ENCODE measurements around the gene RPRD1B. TPM values are rescaled to one million over a fixed set of nuclear protein-coding genes. Genes with fewer than 3 reads are reported as not detected.
"Not testable (repeated sequence)": the region's sequence is repeated elsewhere in the genome, so short reads cannot be mapped to it uniquely, and the experiment has no call there.

The RPRD1B gene
- total and polyA plus RNA-seq, 2 donors, result 45.0 to 85.2 TPM

DNA sequence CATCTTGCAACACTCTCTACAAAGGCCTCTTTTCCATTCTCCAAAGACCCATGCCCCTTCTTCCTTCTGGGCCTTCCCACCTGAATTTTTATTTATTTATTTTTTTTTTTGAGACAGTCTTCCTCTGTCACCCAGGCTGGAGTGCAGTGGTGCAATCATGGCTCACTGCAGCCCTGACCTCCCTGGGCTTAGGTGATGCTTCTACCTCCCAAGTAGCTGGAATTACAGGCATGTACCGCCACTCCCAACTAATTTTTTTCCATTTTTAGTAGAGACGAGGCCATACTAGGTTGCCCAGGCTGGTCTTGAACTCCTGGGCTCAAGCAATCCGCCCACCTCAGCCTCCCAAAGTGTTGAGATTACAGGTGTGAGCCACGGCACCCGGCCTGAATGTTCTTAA is 24.1 kb upstream of the RPRD1B start:
- not testable (repeated sequence) for DNase-seq (ENCODE audit: extremely low spot score); H3K27ac ChIP-seq (ENCODE audit: low read depth); H3K4me1 ChIP-seq (ENCODE audit: insufficient read depth); H3K36me3 ChIP-seq (ENCODE audit: insufficient read depth); H3K4me3 ChIP-seq (ENCODE audit: low read depth, low read length)
- 98% methylated on average over 5 of the region's 5 CpGs for WGBS

DNA sequence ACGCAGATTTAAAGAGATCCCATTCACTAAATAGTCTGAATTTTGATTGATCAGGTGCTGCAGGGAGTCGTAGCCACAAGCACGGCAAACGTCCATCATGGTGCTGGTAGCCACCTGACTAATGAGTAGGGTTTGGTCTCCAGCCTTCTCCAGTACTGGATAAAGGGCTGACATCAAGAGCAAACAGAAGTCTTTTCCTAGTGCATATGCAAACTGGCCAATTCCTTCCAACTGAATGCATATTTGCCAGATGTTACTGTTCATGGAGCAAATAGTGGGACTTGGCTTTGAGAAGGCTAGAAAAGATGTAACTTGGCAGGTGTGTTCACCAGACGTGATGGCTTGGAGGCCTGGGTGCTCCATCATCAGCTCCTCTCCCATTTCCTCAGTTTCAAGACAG is 21.9 kb upstream of the RPRD1B start:
- H3K4me3 ChIP-seq (ENCODE audit: low read depth, low read length), result no peak overlapping the region
- no peaks in the 10 kb centered on the region for H3K4me1 ChIP-seq (ENCODE audit: insufficient read depth)
- 89% methylated on average over 5 of the region's 5 CpGs for WGBS
- no peak overlapping the region for H3K27ac ChIP-seq (ENCODE audit: low read depth)
- DNase-seq (ENCODE audit: extremely low spot score), result no peak
- H3K36me3 ChIP-seq (ENCODE audit: insufficient read depth), result peaks cover 3% of the 10 kb centered on the region

DNA sequence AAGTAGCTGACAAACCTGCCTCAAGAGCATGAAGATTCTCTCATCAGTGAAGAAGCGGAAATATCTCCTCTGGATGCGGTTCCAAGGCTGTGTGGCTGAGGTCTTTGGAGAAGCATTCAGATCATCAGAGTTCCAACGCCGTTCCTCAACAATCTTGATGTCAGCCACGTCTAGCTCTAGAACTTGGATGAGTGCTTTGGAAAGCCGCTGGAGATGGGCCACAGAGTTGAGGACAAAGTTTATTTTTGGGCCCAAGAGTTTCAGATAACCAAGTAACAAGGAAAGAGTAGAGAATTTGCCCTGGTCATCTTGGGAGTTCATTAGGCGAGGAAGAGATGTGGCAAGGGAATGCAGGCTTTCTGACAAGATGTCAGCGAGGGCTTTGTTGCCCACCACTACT is 21.2 kb upstream of the RPRD1B start:
- Histone ChIP-seq H3K27ac (ENCODE audit: low read depth) (no peak overlapping the region), H3K36me3 (ENCODE audit: insufficient read depth) (peaks cover 3% of the 10 kb centered on the region), H3K4me1 (ENCODE audit: insufficient read depth) (no peaks in the 10 kb centered on the region), H3K4me3 (ENCODE audit: low read depth, low read length) (no peak overlapping the region)
- WGBS, result 97% methylated on average over 8 of the region's 8 CpGs
- DNase-seq (ENCODE audit: extremely low spot score), result no peak

DNA sequence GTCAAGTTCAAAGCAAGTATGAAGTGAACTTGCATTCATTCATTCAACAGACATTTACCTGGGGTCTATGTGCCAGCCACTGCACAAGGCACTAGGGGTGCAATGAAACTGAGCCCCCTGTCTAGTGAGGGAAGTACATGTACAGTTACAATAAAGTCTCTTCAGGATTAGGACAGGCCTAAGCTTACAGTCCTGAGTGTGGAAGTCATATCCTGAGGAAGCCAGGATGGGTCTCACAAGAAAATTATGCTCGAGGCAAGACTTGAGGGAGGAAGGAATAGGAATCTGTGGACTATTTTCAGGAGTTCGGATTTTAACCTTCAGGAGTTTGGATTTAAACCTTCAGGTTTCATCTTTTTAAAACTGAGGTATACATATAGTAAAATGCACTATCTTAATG is 19.7 kb upstream of the RPRD1B start:
- no peak overlapping the region for H3K27ac ChIP-seq (ENCODE audit: low read depth)
- DNase-seq (ENCODE audit: extremely low spot score), result no peak
- 81% methylated on average over 2 of the region's 2 CpGs for WGBS
- H3K36me3 ChIP-seq (ENCODE audit: insufficient read depth), result peaks cover 1% of the 10 kb centered on the region
- no peaks in the 10 kb centered on the region for H3K4me1 ChIP-seq (ENCODE audit: insufficient read depth)
- no peak overlapping the region for H3K4me3 ChIP-seq (ENCODE audit: low read depth, low read length)

DNA sequence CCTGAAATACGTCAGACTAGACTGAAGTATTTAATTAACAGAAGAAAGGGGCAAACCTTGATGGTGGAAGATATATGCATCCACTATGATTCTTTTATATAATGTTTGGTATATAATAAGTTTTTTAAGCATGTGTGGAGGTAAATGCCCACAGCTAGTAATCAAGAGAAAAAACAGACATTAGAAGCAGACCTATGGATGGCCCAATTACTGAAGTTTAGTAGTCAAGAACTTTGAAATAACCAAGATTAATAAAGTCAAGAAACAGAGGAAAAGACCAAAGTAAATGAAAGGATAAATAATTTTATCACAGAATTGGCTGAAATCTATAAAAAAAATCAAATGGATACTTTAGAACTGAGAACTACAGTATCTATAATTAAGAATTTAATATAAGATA is 15.6 kb upstream of the RPRD1B start:
- H3K27ac ChIP-seq (ENCODE audit: low read depth), result no peak overlapping the region
- DNase-seq (ENCODE audit: extremely low spot score), result no peak
- WGBS, result 97% methylated on average over 1 of the region's 1 CpG

DNA sequence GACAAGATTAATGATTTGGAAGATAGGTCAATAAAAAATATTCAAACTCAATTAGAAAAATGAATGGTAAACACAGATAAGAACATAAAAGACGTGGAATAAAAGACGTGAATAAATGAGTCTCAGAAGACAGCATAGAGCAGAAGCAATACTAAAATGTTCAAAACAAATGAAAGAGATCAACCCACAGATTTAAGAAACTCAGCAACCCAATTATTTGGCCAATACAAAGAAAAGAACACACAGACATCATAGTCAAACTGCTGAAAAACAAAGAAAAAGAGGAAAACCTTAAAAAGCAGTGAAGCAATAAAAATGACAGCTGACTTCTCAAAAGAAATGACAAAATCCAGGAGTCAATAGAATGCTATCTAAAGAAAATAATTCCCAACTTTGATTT is 15.2 kb upstream of the RPRD1B start:
- Histone ChIP-seq H3K27ac (ENCODE audit: low read depth) (no peak overlapping the region), H3K36me3 (ENCODE audit: insufficient read depth) (peaks cover 1% of the 10 kb centered on the region), H3K4me1 (ENCODE audit: insufficient read depth) (no peaks in the 10 kb centered on the region), H3K4me3 (ENCODE audit: low read depth, low read length) (no peak overlapping the region)
- no peak for DNase-seq (ENCODE audit: extremely low spot score)
- 98% methylated on average over 2 of the region's 2 CpGs for WGBS

More for the DNA sequence above, 15.6 kb upstream of the RPRD1B start:
- Histone ChIP-seq H3K36me3 (ENCODE audit: insufficient read depth) (peaks cover 1% of the 10 kb centered on the region), H3K4me3 (ENCODE audit: low read depth, low read length) (no peak overlapping the region), H3K4me1 (ENCODE audit: insufficient read depth) (no peaks in the 10 kb centered on the region)

DNA sequence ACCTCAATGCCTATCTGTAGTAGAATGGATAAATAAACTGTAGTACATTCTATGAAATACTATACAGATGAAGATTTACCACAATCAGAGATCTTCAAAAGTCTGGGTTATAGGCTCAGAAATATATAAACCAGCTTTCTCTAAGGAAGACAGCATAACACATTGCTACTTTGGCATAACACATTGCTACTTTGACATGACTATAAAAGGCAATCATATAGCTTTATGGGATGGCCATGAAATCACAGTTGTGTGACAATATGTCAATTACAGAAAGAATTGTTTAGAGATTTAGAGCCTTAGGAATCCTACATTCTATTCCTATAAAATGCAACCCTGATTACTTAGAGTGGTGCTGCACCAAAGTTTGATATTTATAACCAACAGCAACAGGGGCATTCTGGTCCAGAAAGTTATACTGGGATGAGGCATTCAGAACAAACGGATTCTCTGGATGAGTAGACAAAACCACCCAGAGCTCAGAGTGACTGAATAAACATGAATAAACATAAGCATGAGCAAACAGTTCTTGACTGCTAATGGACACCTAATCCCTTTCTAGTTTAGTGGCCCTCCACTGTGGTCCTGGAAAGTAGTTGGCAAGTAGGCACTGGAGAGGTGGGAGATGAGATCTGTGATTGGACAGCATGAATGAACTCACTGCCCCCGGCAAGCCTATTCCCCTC is 12.3 kb upstream of the RPRD1B start:
- DNase-seq (ENCODE audit: extremely low spot score), result no peak
- Histone ChIP-seq H3K4me3 (ENCODE audit: low read depth, low read length) (no peak overlapping the region), H3K27ac (ENCODE audit: low read depth) (no peak overlapping the region), H3K4me1 (ENCODE audit: insufficient read depth) (no peaks in the 10 kb centered on the region), H3K36me3 (ENCODE audit: insufficient read depth) (peaks cover 1% of the 10 kb centered on the region)
- 51% methylated on average over 2 of the region's 2 CpGs for WGBS

DNA sequence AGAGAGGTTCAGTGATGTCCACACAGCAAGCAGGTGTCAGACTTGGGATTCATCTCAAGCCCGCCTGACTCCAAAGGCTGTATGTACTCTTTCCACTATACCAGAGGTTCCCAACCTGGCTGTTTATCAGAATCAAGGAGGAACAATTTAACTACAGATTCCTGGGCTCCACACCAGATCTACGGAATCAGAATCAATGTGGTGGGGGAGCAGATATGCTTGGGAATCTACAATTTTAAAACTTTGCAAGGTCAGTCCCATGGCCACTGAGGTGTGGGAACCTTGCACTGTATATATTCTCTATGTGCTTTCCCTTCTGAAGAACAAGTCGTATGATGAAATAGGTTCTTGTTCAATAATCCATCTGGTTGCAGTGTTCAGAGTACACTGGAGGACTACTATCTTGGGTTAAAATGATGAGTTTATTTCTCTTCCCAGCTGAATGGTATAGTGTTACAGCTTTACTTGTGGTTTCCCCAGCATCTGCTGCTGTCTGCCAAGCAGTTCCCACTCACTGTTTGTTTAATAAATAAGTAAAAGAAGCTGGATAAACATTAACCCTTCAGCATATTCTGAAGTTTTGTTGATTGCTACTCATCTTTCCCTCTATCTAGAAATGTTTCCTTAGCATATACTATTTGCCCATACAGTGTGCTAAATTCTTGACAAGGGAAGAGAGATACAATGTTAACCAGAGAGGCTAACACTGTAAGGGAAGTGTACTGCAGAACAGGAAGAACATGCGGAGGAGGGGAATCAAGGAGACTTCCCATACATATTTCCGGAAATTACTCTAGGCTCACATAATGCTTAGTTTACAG is 10.2 kb upstream of the RPRD1B start:
- Histone ChIP-seq H3K4me1 (ENCODE audit: insufficient read depth) (no peaks in the 10 kb centered on the region), H3K27ac (ENCODE audit: low read depth) (no peak overlapping the region), H3K4me3 (ENCODE audit: low read depth, low read length) (no peak overlapping the region), H3K36me3 (ENCODE audit: insufficient read depth) (no peaks in the 10 kb centered on the region)
- no peak for DNase-seq (ENCODE audit: extremely low spot score)
- 66% methylated on average over 5 of the region's 5 CpGs for WGBS

DNA sequence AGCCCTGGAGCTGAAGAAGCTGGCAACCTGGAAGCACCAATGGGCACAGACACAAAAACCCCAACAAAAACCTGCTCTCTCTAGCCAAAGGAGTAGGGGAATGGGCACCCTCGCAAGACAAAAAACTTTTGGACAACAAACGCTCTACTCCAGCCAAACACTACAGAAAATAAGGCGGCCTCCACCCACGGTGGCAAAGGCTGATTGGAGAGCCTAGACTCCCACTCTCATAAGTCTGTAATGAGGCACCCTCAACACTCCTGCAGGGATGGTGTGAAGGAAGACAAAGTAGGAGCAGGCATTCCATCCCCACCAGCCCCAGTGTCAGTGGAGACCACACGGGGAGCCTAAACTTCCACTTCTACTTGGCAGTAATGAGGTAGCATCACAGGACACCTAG is 9.1 kb upstream of the RPRD1B start:
- Histone ChIP-seq H3K4me1 (ENCODE audit: insufficient read depth) (no peaks in the 10 kb centered on the region), H3K36me3 (ENCODE audit: insufficient read depth) (no peaks in the 10 kb centered on the region), H3K27ac (ENCODE audit: low read depth) (no peak overlapping the region), H3K4me3 (ENCODE audit: low read depth, low read length) (no peak overlapping the region)
- WGBS, result 81% methylated on average over 5 of the region's 5 CpGs
- DNase-seq (ENCODE audit: extremely low spot score), result no peak

DNA sequence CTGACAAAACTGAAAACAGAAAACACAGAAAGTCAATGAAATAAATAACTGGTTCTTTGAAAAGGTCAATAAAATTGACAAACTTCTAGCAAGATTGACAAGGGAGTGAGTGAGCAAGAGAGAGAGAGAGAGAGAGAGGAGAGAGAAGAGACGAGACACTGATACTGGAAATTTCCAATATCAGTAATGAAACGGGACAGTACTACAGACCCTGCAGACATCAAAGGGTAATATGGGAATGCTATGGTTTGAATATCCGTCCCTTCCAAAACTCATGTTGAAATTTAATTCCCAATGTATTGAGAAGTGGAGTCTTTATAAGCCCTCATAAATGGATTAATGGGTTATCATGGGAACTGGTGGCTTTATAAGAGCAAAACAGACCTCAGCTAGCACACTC is 4.1 kb upstream of the RPRD1B start:
- H3K27ac ChIP-seq (ENCODE audit: low read depth), result no peak overlapping the region
- H3K36me3 ChIP-seq (ENCODE audit: insufficient read depth), result no peaks in the 10 kb centered on the region
- no peak overlapping the region for H3K4me3 ChIP-seq (ENCODE audit: low read depth, low read length)
- H3K4me1 ChIP-seq (ENCODE audit: insufficient read depth), result no peaks in the 10 kb centered on the region
- no peak for DNase-seq (ENCODE audit: extremely low spot score)
- WGBS, result 94% methylated on average over 3 of the region's 3 CpGs

DNA sequence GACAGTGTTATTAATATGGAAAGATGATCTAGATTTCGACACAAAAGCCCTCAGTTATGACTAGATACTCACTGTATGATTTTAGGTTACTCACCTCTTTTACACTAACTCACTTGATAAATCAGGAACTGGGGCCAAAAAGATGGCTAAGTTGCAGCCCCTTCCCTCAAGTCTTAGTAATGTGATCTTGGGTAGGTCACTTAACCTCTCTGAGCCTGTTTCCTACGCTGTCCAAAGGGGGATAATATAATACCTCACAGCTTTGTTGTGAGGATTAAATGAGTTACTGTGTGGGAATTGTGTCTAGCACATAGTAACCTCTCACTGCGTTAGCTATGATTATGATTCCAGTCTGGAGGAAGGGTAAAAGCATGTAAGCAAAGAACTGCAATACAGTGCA is 1.6 kb upstream of the RPRD1B start:
- Histone ChIP-seq H3K36me3 (ENCODE audit: insufficient read depth) (peaks cover 1% of the 10 kb centered on the region), H3K4me3 (ENCODE audit: low read depth, low read length) (no peak overlapping the region), H3K4me1 (ENCODE audit: insufficient read depth) (no peaks in the 10 kb centered on the region), H3K27ac (ENCODE audit: low read depth) (no peak overlapping the region)
- no peak for DNase-seq (ENCODE audit: extremely low spot score)
- WGBS, result 89% methylated on average over 3 of the region's 3 CpGs

DNA sequence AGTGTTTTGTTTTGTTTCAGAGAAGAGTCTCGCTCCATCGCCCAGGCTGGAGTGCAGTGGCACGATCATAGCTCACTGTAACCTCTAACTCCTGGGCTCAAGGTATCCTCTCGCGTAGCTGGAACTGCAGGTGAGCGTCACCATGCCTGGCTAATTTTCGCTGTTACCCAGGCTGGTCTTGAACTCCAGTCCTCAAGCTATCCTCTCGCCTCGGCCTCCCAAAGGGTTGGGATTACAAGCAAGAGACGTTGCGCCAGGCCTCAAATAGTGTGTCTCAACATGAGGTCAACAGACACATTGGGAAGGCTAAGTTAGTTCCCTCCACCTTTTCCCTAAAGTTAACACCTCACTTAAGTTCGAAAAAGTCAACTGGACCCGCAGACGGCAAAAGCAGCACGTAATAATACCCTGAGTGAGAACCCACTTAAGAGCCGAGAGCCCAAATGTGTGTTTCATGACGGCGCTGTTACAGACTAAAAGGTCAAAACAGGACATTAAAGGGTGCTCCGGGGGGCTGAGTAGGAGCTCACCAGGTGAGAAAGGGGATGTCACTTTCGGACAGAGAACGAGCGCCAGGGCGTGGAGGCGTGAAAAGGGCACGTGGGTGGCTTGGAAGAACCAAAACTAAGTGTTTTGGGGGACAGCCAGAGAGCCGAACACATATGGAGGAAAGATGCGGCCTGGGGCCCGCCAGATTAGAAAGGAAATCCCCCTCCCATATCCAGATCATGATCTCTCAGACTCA is 789 bp upstream of the RPRD1B start:
- Histone ChIP-seq H3K4me1 (ENCODE audit: insufficient read depth) (no peaks in the 10 kb centered on the region), H3K27ac (ENCODE audit: low read depth) (no peak overlapping the region), H3K36me3 (ENCODE audit: insufficient read depth) (peaks cover 3% of the 10 kb centered on the region), H3K4me3 (ENCODE audit: low read depth, low read length) (peak overlapping the region; percentile 96)
- DNase-seq (ENCODE audit: extremely low spot score), result no peak
- 26% methylated on average over 28 of the region's 28 CpGs for WGBS

DNA sequence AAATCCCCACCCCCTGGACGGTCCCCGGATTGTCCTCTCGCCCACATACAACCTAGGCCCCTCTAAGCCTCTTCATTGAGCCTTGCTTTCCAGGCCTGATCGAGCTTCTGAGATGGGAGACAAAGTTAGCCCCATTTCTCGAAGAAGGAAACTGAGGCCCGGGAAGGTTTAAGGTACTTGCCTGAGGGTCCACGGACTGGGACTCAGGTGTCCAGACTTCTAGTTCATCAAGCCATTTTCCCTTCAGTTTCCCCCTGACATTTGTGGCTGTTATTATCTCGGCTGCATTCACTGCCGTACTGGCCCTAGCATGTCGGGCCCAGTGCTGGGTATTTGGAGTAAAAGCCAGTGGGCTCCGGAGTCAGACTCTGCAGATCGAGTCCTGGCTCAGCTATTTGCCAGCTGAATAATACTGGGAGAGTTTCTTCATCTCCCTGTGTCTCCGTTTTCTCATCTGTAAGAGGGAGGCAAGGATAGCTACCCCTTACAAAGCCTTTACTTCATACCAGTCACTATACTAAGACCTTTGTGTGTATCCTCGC is 633 bp downstream of the RPRD1B start:
- peaks cover 3% of the 10 kb centered on the region for H3K36me3 ChIP-seq (ENCODE audit: insufficient read depth)
- DNase-seq (ENCODE audit: extremely low spot score), result no peak
- 8% methylated on average over 14 of the region's 14 CpGs for WGBS
- no peaks in the 10 kb centered on the region for H3K4me1 ChIP-seq (ENCODE audit: insufficient read depth)
- H3K4me3 ChIP-seq (ENCODE audit: low read depth, low read length), result peak overlapping the region; percentile 96
- H3K27ac ChIP-seq (ENCODE audit: low read depth), result peak overlapping the region; percentile 94

Measured in urinary bladder (tissue), 4 donors.